Neural cell (in vitro differentiated cells): ENCODE measurements around the gene AFF3. TPM values are rescaled to one million over a fixed set of nuclear protein-coding genes. Genes with fewer than 3 reads are reported as not detected.

Source experiments
- H2AFZ ChIP-seq: fragments of 200-600, 300-800 bp; sonication (generic), shearing (Covaris generic); 2 replicates; pipeline ENCODE4 v1.6.0; 2014; ENCODE audit warnings: low read depth, mild to moderate bottlenecking, antibody characterized with exemption, low read length, moderate library complexity
- H3F3A ChIP-seq: fragments of 200-600 bp; shearing (Covaris generic); 2 replicates; pipeline ENCODE4 v1.6.1; 2016; ENCODE audit warnings: mild to moderate bottlenecking, moderate library complexity, mixed read lengths, antibody characterized with exemption, low read length; ENCODE audit not compliant: insufficient read depth, poor library complexity, severe bottlenecking
- H3K27ac ChIP-seq: fragments of 200-600, 300-800 bp; sonication (generic), shearing (Covaris generic); 2 replicates; pipeline ENCODE4 v1.5.1; 2014; ENCODE audit warnings: mild to moderate bottlenecking, low read length, moderate library complexity
- H3K27me3 ChIP-seq: fragments of 300-800, 200-600 bp; sonication (generic), shearing (Covaris generic); 2 replicates; pipeline ENCODE4 v1.6.0; 2014; ENCODE audit warnings: mild to moderate bottlenecking, low read depth, low read length, moderate library complexity; ENCODE audit not compliant: insufficient read depth
- H3K36me3 ChIP-seq: fragments of 300-800, 200-600 bp; sonication (generic), shearing (Covaris generic); 2 replicates; pipeline ENCODE4 v1.5.1; 2014; ENCODE audit warnings: mild to moderate bottlenecking, antibody characterized with exemption, low read length, moderate library complexity; ENCODE audit not compliant: insufficient read depth
- H3K4me2 ChIP-seq: fragments of 300-800, 200-600 bp; sonication (generic), shearing (Covaris generic); 2 replicates; pipeline ENCODE4 v1.6.0; 2014; ENCODE audit warnings: mild to moderate bottlenecking, low read length
- H3K4me3 ChIP-seq: fragments of 300-800, 200-600 bp; sonication (generic), shearing (Covaris generic); 2 replicates; pipeline ENCODE4 v1.5.1; 2014; ENCODE audit warnings: mild to moderate bottlenecking, low read length, moderate library complexity
- H3K79me2 ChIP-seq: fragments of 200-600 bp; shearing (Covaris generic); replicated peaks from 2 replicates; pipeline ENCODE4 v1.6.0; 2014; ENCODE audit warnings: mild to moderate bottlenecking, low read length, moderate library complexity; ENCODE audit not compliant: insufficient read depth
- H3K9ac ChIP-seq: fragments of 300-800, 200-600 bp; sonication (generic), shearing (Covaris generic); 2 replicates; pipeline ENCODE4 v1.6.1; 2016; ENCODE audit warnings: mild to moderate bottlenecking, low read length, mixed read lengths
- H3K9me2 ChIP-seq: fragments of 200-600 bp; shearing (Covaris generic); 2 replicates; pipeline ENCODE4 v1.6.1; 2016; ENCODE audit warnings: mild to moderate bottlenecking, low read length, mixed read lengths; ENCODE audit not compliant: insufficient read depth
- H3K9me3 ChIP-seq: fragments of 200-600, 300-800 bp; sonication (generic), shearing (Covaris generic); 2 replicates; pipeline ENCODE4 v1.6.1; 2016; ENCODE audit warnings: mild to moderate bottlenecking, mixed run types, low read length, moderate library complexity, mixed read lengths
- H4K20me1 ChIP-seq: fragments of 200-600 bp; shearing (Covaris generic); 2 replicates; pipeline ENCODE4 v1.6.1; 2016; ENCODE audit warnings: mild to moderate bottlenecking, mixed run types; ENCODE audit not compliant: insufficient read depth
- EP300 ChIP-seq: fragments of 450-650 bp; conservative IDR thresholded peaks from 2 replicates; pipeline ENCODE4 v1.6.1; 2014; ENCODE audit warnings: antibody characterized with exemption, mild to moderate bottlenecking, moderate library complexity; ENCODE audit not compliant: poor library complexity, severe bottlenecking
- EZH2 ChIP-seq: fragments of 200-600, 300-800 bp; shearing (Covaris generic), sonication (generic); IDR thresholded peaks from 2 replicates; pipeline ENCODE4 v1.6.1; 2014; ENCODE audit warnings: antibody characterized with exemption, low read length, borderline replicate concordance, mild to moderate bottlenecking; ENCODE audit not compliant: insufficient read depth, poor library complexity, severe bottlenecking
- MXI1 ChIP-seq: fragments of 450-650 bp; conservative IDR thresholded peaks from 2 replicates; pipeline ENCODE4 v1.6.1; 2014; ENCODE audit warnings: antibody characterized with exemption, mild to moderate bottlenecking; ENCODE audit not compliant: poor library complexity, severe bottlenecking
- POLR2AphosphoS5 ChIP-seq: IDR thresholded peaks from 2 replicates; pipeline ENCODE4 v1.6.1; 2012
- RAD21 ChIP-seq: fragments of 450-650 bp; conservative IDR thresholded peaks from 2 replicates; pipeline ENCODE4 v1.6.1; 2014; ENCODE audit warnings: antibody characterized with exemption, mild to moderate bottlenecking, moderate library complexity
- SMC3 ChIP-seq: fragments of 450-650 bp; conservative IDR thresholded peaks from 2 replicates; pipeline ENCODE4 v1.6.1; 2014; ENCODE audit warnings: antibody characterized with exemption, mild to moderate bottlenecking, moderate library complexity; ENCODE audit not compliant: poor library complexity
- TAF1 ChIP-seq: IDR thresholded peaks from 2 replicates; pipeline ENCODE4 v1.6.1; 2012; ENCODE audit warnings: low read depth
- polyA plus RNA-seq: library from polyadenylated mRNA; depleted of rRNA; stranded (reverse); fragments of >200 nt; gene quantifications from 2 replicates; pipeline ENCODE4 v1.2.3, GENCODE V29; 2014
- TF ChIP-seq, protein P1 (sequence below): fragments of 450-650 bp; IDR thresholded peaks from 2 replicates; pipeline ENCODE4 v1.5.1; 2014; ENCODE audit warnings: antibody characterized with exemption, mild to moderate bottlenecking, moderate library complexity; ENCODE audit not compliant: poor library complexity, severe bottlenecking
- TF ChIP-seq, protein P2 (sequence below): IDR thresholded peaks from 2 replicates; pipeline ENCODE4 v1.6.1; 2012; ENCODE audit warnings: borderline replicate concordance

The AFF3 gene
- polyA plus RNA-seq, 1 donor from 2014 or later: 5.1 TPM

- Histone ChIP-seq H3K9me3 (no peaks in the 10 kb centered on the region), H3K4me2 (no peak overlapping the region)
- TF ChIP-seq POLR2AphosphoS5: no peak
- TF ChIP-seq MXI1: no peak
- TF ChIP-seq, protein P1, sequence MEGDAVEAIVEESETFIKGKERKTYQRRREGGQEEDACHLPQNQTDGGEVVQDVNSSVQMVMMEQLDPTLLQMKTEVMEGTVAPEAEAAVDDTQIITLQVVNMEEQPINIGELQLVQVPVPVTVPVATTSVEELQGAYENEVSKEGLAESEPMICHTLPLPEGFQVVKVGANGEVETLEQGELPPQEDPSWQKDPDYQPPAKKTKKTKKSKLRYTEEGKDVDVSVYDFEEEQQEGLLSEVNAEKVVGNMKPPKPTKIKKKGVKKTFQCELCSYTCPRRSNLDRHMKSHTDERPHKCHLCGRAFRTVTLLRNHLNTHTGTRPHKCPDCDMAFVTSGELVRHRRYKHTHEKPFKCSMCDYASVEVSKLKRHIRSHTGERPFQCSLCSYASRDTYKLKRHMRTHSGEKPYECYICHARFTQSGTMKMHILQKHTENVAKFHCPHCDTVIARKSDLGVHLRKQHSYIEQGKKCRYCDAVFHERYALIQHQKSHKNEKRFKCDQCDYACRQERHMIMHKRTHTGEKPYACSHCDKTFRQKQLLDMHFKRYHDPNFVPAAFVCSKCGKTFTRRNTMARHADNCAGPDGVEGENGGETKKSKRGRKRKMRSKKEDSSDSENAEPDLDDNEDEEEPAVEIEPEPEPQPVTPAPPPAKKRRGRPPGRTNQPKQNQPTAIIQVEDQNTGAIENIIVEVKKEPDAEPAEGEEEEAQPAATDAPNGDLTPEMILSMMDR: no peak
- no peak for TF ChIP-seq RAD21
- TF ChIP-seq, protein P2, sequence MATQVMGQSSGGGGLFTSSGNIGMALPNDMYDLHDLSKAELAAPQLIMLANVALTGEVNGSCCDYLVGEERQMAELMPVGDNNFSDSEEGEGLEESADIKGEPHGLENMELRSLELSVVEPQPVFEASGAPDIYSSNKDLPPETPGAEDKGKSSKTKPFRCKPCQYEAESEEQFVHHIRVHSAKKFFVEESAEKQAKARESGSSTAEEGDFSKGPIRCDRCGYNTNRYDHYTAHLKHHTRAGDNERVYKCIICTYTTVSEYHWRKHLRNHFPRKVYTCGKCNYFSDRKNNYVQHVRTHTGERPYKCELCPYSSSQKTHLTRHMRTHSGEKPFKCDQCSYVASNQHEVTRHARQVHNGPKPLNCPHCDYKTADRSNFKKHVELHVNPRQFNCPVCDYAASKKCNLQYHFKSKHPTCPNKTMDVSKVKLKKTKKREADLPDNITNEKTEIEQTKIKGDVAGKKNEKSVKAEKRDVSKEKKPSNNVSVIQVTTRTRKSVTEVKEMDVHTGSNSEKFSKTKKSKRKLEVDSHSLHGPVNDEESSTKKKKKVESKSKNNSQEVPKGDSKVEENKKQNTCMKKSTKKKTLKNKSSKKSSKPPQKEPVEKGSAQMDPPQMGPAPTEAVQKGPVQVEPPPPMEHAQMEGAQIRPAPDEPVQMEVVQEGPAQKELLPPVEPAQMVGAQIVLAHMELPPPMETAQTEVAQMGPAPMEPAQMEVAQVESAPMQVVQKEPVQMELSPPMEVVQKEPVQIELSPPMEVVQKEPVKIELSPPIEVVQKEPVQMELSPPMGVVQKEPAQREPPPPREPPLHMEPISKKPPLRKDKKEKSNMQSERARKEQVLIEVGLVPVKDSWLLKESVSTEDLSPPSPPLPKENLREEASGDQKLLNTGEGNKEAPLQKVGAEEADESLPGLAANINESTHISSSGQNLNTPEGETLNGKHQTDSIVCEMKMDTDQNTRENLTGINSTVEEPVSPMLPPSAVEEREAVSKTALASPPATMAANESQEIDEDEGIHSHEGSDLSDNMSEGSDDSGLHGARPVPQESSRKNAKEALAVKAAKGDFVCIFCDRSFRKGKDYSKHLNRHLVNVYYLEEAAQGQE: no peak
- TF ChIP-seq SMC3: no peak
- TF ChIP-seq EP300: no peak
- no peak for TF ChIP-seq EZH2
Observed at GRCh38 chr2:99865818-99866676, 276.3 kb downstream of the AFF3 start.

GRCh38 chr2:99864561-99865553 is 277.5 kb downstream of the AFF3 start:
- Histone ChIP-seq H3K27me3 (no peaks in the 10 kb centered on the region), H3K9me3 (no peaks in the 10 kb centered on the region), H3K4me3 (no peak overlapping the region), H3F3A (no peaks in the 10 kb centered on the region), H2AFZ (no peak overlapping the region), H3K9me2 (no peaks in the 10 kb centered on the region), H4K20me1 (no peaks in the 10 kb centered on the region), H3K9ac (no peak overlapping the region), H3K27ac (no peak overlapping the region), H3K36me3 (no peaks in the 10 kb centered on the region), H3K4me2 (no peak overlapping the region), H3K79me2 (no peaks in the 10 kb centered on the region)
- TF ChIP-seq, protein P1: no peak
- TF ChIP-seq EZH2 (no peak), SMC3 (no peak), EP300 (no peak), TAF1 (no peak), MXI1 (no peak), RAD21 (no peak), POLR2AphosphoS5 (no peak)
- TF ChIP-seq, protein P2: no peak

More at GRCh38 chr2:99865818-99866676, 276.3 kb downstream of the AFF3 start:
- Histone ChIP-seq H4K20me1 (no peaks in the 10 kb centered on the region), H3F3A (no peaks in the 10 kb centered on the region), H3K79me2 (no peaks in the 10 kb centered on the region), H3K9me2 (no peaks in the 10 kb centered on the region), H3K36me3 (no peaks in the 10 kb centered on the region), H3K27me3 (no peaks in the 10 kb centered on the region), H3K27ac (no peak overlapping the region), H2AFZ (no peak overlapping the region), H3K4me3 (no peak overlapping the region), H3K9ac (no peak overlapping the region)
